GM19395 (cell line): ENCODE measurements around the gene CNN1.
"Not testable (repeated sequence)": the region's sequence is repeated elsewhere in the genome, so short reads cannot be mapped to it uniquely, and the experiment has no call there.

ENCODE experiments used
- ATAC-seq: cut with Tn5 transposase; IDR thresholded peaks from one replicate; pipeline ENCODE4 v1.9.1; 2021; ENCODE audit warnings: mild to moderate bottlenecking, moderate library complexity; ENCODE audit not compliant: unreplicated experiment

The CNN1 gene

DNA sequence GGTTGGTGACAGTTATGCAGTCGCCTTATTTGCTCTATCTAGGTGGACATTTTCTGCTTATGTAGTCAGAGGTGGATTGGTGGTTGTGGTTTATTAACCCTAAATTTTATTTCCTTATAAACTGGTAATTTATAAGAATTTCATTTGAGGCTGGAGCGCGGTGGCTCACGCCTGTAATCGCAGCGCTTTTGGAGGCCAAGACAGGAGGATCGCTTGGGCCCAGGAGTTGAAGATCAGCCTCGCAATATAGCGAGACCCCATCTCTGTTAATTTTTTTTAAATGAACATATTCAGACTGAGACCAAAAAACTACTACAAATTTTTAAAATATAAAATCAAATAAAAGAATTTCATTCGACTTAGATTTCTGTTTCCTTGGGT is 59.4 kb downstream of the CNN1 start:
- ATAC-seq, result no peak

DNA sequence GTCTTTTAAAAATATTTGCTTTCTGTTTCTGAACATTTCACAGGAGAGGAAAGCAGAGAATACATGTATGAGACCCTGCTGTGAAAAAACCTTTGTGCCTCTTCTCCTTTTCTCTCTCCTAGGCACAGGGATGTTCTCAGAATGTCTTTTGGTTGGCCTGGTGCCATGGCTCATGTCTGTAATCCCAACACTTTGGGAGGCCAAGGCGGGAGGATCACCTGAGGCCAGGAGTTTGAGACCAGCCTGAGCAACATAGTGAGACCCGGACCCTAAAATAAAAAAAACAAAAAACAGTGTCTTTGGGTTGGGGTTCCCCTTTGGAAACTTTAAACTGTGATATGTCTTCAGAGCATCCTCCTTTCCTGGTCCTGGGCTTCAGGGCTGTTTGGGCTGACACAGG is 60.1 kb downstream of the CNN1 start:
- no peak for ATAC-seq

DNA sequence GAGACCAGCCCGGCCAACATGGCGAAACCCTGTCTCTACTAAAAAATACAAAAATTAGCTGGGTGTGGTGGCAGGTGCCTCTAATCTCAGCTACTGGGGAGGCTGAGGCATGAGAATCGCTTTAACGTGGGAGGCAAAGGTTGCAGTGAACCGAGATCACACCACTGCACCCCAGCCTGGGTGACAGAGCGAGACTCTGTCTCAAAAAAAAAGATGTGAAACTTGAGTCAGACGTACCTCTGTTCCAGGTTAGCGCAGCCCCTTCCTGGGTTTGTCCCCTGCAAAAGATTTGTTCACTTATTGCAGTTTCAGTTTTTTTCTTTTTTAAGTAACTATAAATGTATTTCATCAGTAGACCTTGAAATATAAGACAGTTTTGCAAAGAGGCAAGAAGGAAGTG is 61.1 kb downstream of the CNN1 start:
- ATAC-seq, result not testable (repeated sequence)
